PC-3 (cell line): ENCODE measurements around the gene RC3H1.

Experiments
- CTCF ChIP-seq: fragments of 300-600 bp; sonication (generic); conservative IDR thresholded peaks from 2 replicates; pipeline ENCODE4 v1.5.1; 2017; ENCODE audit warnings: antibody characterized with exemption, low read depth, mild to moderate bottlenecking, low read length
- EZH2 ChIP-seq: fragments of 300-600 bp; sonication (generic); IDR thresholded peaks from one replicate; pipeline ENCODE4 v1.6.1; 2017; ENCODE audit warnings: antibody characterized with exemption, mild to moderate bottlenecking, low read length; ENCODE audit not compliant: unreplicated experiment

GRCh38 chr1:173988068-173988467 is 34.1 kb downstream of the RC3H1 start:
- no peak for TF ChIP-seq EZH2
- TF ChIP-seq CTCF, result no peak
